GM12864 (cell line): ENCODE results near the gene HDAC9.

Experiments
- DNase-seq: peaks from one replicate; pipeline ENCODE4 v3.0.0-alpha.2; 2011; ENCODE audit warnings: low read depth
- H3K4me3 ChIP-seq: 2 replicates; pipeline ENCODE4 v1.5.1; 2011; ENCODE audit warnings: mild to moderate bottlenecking, low read depth, low read length, control low read depth
- TF ChIP-seq, protein P1 (sequence below): IDR thresholded peaks from 2 replicates; pipeline ENCODE4 v1.5.1; 2011; ENCODE audit warnings: low read depth, mild to moderate bottlenecking, moderate library complexity, low read length, control low read depth, inconsistent platforms; ENCODE audit errors: missing control alignments

Gene HDAC9

DNA sequence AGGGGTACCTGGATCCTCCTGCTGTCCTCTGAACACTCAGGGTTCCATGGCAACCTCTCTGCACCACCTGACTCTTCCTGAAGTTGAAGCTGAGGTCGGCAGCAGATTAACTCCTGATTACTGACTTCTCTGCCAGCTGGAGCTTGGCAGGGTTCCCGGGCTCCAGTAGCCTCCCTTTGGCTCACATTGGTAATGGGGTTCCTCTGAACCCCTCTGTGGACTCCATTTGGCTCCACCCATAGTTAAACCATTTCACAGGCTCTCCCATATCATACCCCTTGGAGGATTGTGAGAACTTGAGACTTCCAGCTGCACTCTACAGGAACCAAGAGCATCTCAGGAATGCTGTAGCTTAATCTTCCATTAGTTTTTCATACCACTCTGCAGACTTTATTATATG is 292.5 kb downstream of the HDAC9 start:
- DNase-seq = no peak
- TF ChIP-seq, protein P1, sequence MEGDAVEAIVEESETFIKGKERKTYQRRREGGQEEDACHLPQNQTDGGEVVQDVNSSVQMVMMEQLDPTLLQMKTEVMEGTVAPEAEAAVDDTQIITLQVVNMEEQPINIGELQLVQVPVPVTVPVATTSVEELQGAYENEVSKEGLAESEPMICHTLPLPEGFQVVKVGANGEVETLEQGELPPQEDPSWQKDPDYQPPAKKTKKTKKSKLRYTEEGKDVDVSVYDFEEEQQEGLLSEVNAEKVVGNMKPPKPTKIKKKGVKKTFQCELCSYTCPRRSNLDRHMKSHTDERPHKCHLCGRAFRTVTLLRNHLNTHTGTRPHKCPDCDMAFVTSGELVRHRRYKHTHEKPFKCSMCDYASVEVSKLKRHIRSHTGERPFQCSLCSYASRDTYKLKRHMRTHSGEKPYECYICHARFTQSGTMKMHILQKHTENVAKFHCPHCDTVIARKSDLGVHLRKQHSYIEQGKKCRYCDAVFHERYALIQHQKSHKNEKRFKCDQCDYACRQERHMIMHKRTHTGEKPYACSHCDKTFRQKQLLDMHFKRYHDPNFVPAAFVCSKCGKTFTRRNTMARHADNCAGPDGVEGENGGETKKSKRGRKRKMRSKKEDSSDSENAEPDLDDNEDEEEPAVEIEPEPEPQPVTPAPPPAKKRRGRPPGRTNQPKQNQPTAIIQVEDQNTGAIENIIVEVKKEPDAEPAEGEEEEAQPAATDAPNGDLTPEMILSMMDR = no peak
- H3K4me3 ChIP-seq = no peak overlapping the region

DNA sequence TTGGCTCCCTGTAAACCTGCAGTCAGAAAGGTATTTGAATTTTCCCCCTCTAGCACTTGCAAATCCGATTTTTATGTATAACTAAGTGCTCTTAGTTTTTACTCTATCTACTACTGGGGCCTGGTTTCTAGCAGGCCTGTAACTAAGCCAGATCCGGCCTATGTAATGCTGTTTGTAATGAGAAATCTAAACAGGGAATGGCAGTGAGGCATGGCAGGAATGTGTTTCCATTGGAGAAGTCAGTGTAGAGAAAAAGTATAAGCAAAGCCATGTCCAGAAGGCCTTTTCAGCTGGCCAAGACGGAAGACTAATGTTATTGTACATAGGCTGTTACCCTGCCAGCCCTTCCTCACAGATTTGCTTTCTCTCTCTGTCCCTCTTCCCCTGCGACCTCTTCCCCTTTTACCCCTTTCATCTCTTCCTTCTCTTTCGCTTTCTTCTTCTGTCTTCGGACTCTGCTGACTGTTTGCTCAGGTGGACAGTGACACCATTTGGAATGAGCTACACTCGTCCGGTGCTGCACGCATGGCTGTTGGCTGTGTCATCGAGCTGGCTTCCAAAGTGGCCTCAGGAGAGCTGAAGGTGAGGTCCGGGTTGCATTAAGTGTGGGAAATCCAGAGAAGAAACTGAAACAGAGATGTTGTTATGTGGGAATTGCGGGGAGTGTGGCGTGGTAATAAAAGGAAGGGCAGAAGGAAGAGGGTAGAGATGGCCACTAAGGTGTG is 297.5 kb downstream of the HDAC9 start:
- H3K4me3 ChIP-seq = no peak overlapping the region

DNA sequence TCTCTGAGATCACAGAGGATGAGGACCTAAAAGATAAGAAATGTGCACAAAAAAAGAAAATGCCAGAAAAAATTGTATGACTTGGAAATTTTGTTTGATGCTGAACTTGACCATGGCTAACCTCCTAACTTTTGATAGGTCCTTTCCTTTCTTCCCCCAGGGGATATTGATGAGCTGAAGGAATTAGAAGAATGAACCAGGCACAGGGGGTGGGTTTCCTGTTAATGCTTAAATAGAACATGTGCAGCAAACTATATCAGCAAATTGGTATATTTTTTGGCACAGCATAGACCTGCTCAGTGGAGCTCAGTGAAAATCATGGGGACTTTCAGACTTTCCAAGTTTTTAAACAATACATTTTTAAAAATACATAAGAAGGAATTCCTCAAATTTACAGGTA is 300.7 kb downstream of the HDAC9 start:
- DNase-seq = no peak
- TF ChIP-seq, protein P1 = no peak
- no peak overlapping the region for H3K4me3 ChIP-seq

More for the DNA sequence above, 297.5 kb downstream of the HDAC9 start:
- TF ChIP-seq, protein P1 = no peak
- no peak for DNase-seq

DNA sequence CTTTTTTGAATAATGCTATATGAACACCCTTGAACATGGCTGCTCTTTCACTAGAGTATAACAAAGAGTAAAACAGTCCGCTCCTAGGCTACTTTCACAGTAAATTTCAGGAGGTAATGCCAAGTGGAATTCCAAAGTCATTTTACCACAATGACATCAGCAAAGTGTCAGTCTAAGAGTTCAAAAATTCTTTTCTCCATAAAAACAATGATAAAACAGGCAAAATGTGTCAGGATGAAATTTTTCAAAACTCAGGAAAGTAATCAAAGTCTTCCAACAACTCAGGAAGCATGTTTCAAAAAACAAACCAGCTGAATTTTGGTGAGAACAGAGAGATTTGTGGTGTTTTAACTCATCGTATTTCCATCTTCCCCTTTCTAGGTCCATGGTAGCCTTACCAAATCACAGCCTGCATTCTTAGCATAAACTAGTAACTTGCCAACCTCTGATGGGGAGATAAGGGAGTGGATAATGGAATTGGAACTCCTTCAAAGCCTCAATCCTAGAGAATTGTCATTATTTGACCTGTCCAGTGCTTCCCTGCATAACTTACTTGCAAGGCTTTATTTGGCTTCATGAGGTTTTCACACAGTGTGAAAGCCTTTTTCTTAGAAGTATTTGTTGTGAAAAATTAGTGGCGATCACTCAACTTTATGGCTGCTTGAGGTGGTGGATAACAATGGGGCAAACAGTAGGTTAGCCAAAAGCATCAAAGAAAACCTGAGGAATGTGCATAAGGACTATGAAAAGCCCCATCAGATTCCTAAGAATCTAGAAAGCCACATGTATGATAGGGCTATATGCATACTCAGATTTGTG is 302.7 kb downstream of the HDAC9 start:
- DNase-seq = no peak
- no peak overlapping the region for H3K4me3 ChIP-seq
- TF ChIP-seq, protein P1 = no peak

DNA sequence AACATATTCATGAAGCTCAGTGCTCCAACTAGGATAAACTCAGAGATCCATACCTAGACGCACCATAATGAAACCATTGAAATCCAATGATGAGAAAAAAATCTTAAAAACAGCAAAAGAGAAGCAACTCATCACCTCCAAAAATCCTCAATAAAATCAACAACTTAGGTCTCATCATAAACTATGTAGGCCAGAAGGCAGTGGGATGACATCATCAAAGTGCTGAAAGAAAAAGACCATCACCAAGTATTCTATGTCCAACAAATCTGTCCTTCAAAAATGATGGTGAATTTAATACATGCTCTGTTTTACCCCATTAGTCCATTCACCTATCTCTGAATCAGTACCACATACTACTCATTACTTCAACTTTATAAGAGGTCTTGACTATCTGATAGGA is 304.4 kb downstream of the HDAC9 start:
- TF ChIP-seq, protein P1 = no peak
- DNase-seq = no peak
- H3K4me3 ChIP-seq = no peak overlapping the region

DNA sequence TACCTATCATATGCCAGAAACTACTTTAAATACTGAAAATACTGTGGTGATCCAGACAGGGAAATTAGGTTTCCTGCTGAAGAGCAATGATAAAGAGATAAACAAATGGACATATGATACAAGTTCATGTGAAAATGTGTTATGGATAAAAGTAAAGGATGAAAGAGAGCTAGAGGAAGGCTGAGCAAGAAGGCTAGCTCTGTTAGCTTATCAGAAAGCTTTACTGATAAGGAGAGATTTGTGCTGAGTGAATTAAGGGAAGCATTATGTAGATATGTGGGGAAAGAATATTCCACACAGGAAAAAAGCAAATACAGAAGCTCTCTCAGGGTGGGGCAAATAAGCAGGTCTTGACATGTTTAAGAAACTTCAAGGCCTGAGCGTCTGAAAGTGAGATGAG is 308.4 kb downstream of the HDAC9 start:
- DNase-seq = no peak
- no peak overlapping the region for H3K4me3 ChIP-seq

More for the DNA sequence above, 308.4 kb downstream of the HDAC9 start:
- TF ChIP-seq, protein P1 = no peak
